ENCODE data around the gene PHF23. TPM values are rescaled to one million over a fixed set of nuclear protein-coding genes. Genes with fewer than 3 reads are reported as not detected.
A peak's percentile ranks its signal among the peaks of the same experiment; 100 is the strongest.

Gene PHF23
- total and polyA plus RNA-seq, 11 donors = 13.7 to 36.7 (median 23.0) TPM

GRCh38 chr17:7228920-7229319 is 10.3 kb downstream of the PHF23 start:
- Histone ChIP-seq H3K4me3 (no peak overlapping the region), H3K4me1 (peaks cover 5 to 42% (median 17%) of the 10 kb centered on the region in 12 donors), H3K9me3 (no peaks in the 10 kb centered on the region), H3K27ac (no peak overlapping the region), H3K36me3 (peaks cover 0 to 67% (median 63%) of the 10 kb centered on the region in 9 donors), H3K27me3 (no peaks in the 10 kb centered on the region)
- ATAC-seq (no peak), DNase-seq (no peak)
- TF ChIP-seq POLR2A (IDR thresholded peaks at IDR 0.05) (no peak), CTCF (IDR thresholded peaks at IDR 0.05) (no peak)
- WGBS, 4 donors = 89 to 92% (median 91%) methylated on average over 13 to 14 of the region's 14 CpGs
- intact Hi-C loops (cut with DNase I) = no loop called here

- ATAC-seq (no peak), DNase-seq (peak in 1 of 5 donors; percentile 40)
- Histone ChIP-seq H3K4me3 (no peak overlapping the region), H3K27ac (no peak overlapping the region), H3K9me3 (no peaks in the 10 kb centered on the region), H3K36me3 (peaks cover 0 to 86% (median 82%) of the 10 kb centered on the region in 9 donors), H3K4me1 (peaks cover 0 to 40% (median 11%) of the 10 kb centered on the region in 12 donors), H3K27me3 (no peaks in the 10 kb centered on the region)
- intact Hi-C loops (cut with DNase I) = no loop called here
- TF ChIP-seq POLR2A (IDR thresholded peaks at IDR 0.05) (no peak), CTCF (IDR thresholded peaks at IDR 0.05) (no peak)
- 92 to 96% (median 95%) methylated on average over 23 to 31 of the region's 31 CpGs for WGBS, 4 donors
These were observed 12.2 kb downstream of the PHF23 start for GRCh38 chr17:7226721-7227710.

- Histone ChIP-seq H3K36me3 (peaks cover 0 to 97% (median 94%) of the 10 kb centered on the region in 9 donors), H3K4me1 (peaks cover 2 to 46% (median 22%) of the 10 kb centered on the region in 12 donors), H3K4me3 (no peak overlapping the region), H3K27ac (peak overlapping the region in 7 of 12 donors; percentile 0 to 69 (median 49)), H3K9me3 (no peaks in the 10 kb centered on the region), H3K27me3 (no peaks in the 10 kb centered on the region)
- DNase-seq = peak in 1 of 5 donors; percentile 66
- no peak for TF ChIP-seq POLR2A (IDR thresholded peaks at IDR 0.05)
- TF ChIP-seq CTCF (IDR thresholded peaks at IDR 0.05) = no peak
- peak; percentile 11 to 70 (median 40) for ATAC-seq
- WGBS, 4 donors = 40 to 77% (median 73%) methylated on average over 3 to 21 of the region's 21 CpGs
- intact Hi-C loops (cut with DNase I) = no loop called here
These were observed 13.4 kb downstream of the PHF23 start for GRCh38 chr17:7225711-7226331.

- TF ChIP-seq POLR2A (IDR thresholded peaks at IDR 0.05) (no peak), CTCF (IDR thresholded peaks at IDR 0.05) (no peak)
- intact Hi-C loops (cut with DNase I) = no loop called here
- DNase-seq = peak in 1 of 5 donors; percentile 53
- ATAC-seq = no peak
- Histone ChIP-seq H3K27ac (peak overlapping the region in 6 of 12 donors; percentile 8 to 69 (median 26)), H3K4me3 (no peak overlapping the region), H3K27me3 (no peaks in the 10 kb centered on the region), H3K9me3 (no peaks in the 10 kb centered on the region), H3K36me3 (peaks cover 0 to 89% (median 86%) of the 10 kb centered on the region in 9 donors), H3K4me1 (peaks cover 6 to 51% (median 25%) of the 10 kb centered on the region in 12 donors)
- 58 to 67% (median 62%) methylated on average over 8 to 15 of the region's 15 CpGs for WGBS, 4 donors
These were observed 14.6 kb downstream of the PHF23 start for GRCh38 chr17:7224661-7225111.
